Smooth muscle cell (in vitro differentiated cells): ENCODE results near the gene DIPK1C. TPM values are rescaled to one million over a fixed set of nuclear protein-coding genes. Genes with fewer than 3 reads are reported as not detected.

Experiments used
- DNase-seq: peaks from one replicate; lab custom pipeline; 2025; ENCODE audit not compliant: unreplicated experiment; lab: John Stamatoyannopoulos, UW
- H2AFZ ChIP-seq: fragments of 200-600 bp; sonication (generic); 2 replicates; pipeline ENCODE4 v1.6.0; 2016; ENCODE audit warnings: antibody characterized with exemption, low read depth, mild to moderate bottlenecking
- H3F3A ChIP-seq: fragments of 200-600 bp; sonication (generic); 2 replicates; pipeline ENCODE4 v1.6.0; 2017; ENCODE audit warnings: antibody characterized with exemption, low read depth
- H3K27ac ChIP-seq: fragments of 200-600 bp; sonication (generic); 2 replicates; pipeline ENCODE4 v1.5.1; 2016; ENCODE audit warnings: low read depth, mild to moderate bottlenecking
- H3K27me3 ChIP-seq: fragments of 200-600 bp; sonication (generic); 2 replicates; pipeline ENCODE4 v1.6.1; 2016; ENCODE audit warnings: low read depth, mild to moderate bottlenecking
- H3K36me3 ChIP-seq: fragments of 200-600 bp; sonication (generic); 2 replicates; pipeline ENCODE4 v1.5.1; 2016; ENCODE audit warnings: low read depth
- H3K4me1 ChIP-seq: fragments of 200-600 bp; sonication (generic); 2 replicates; pipeline ENCODE4 v1.5.1; 2016; ENCODE audit warnings: low read depth
- H3K4me2 ChIP-seq: fragments of 200-600 bp; sonication (generic); 2 replicates; pipeline ENCODE4 v1.6.0; 2016; ENCODE audit warnings: mild to moderate bottlenecking
- H3K4me3 ChIP-seq: fragments of 200-600 bp; sonication (generic); 2 replicates; pipeline ENCODE4 v1.5.1; 2016; ENCODE audit warnings: mild to moderate bottlenecking
- H3K79me2 ChIP-seq: fragments of 200-600 bp; sonication (generic); 2 replicates; pipeline ENCODE4 v1.6.0; 2016; ENCODE audit warnings: low read depth, mild to moderate bottlenecking
- H3K9ac ChIP-seq: fragments of 200-600 bp; sonication (generic); 2 replicates; pipeline ENCODE4 v1.6.0; 2016; ENCODE audit warnings: low read depth
- H3K9me3 ChIP-seq: fragments of 200-600 bp; sonication (generic); replicated peaks from 2 replicates; pipeline ENCODE4 v1.5.1; 2016; ENCODE audit warnings: low read depth
- H4K20me1 ChIP-seq: fragments of 200-600 bp; sonication (generic); 2 replicates; pipeline ENCODE4 v1.6.0; 2016; ENCODE audit warnings: low read depth
- CTCF ChIP-seq: fragments of 200-600 bp; sonication (generic); IDR thresholded peaks from 2 replicates; pipeline ENCODE4 v1.5.1; 2017; ENCODE audit warnings: borderline replicate concordance, mild to moderate bottlenecking, antibody characterized with exemption; ENCODE audit not compliant: insufficient read depth, poor library complexity, severe bottlenecking
- WGBS: methylation state at CpG from one replicate; pipeline ENCODE4 v1.1.7; 2016; ENCODE audit warnings: low lambda C conversion rate; 5-methylcytosine and 5-hydroxymethylcytosine counted together
- polyA plus RNA-seq: library from polyadenylated mRNA; unstranded; fragments of >200 nt; fragmentation: Nextera tagmentation; extraction: Ambion mirVana; gene quantifications from 2 replicates; pipeline ENCODE4 v1.2.1, GENCODE V29; 2016
- total RNA-seq: library from RNA; depleted of rRNA; stranded (reverse); fragments of >200 nt; gene quantifications from 2 replicates; pipeline ENCODE4 v1.2.3, GENCODE V29; 2014

Gene DIPK1C
- total and polyA plus RNA-seq, 2 experiments from 2014 or later, result not detected

GRCh38 chr18:74498712-74499627 lies 41.9 kb upstream of the DIPK1C start:
- H3K9ac ChIP-seq, result peak overlapping the region; percentile 4
- no peak for TF ChIP-seq CTCF
- H4K20me1 ChIP-seq, result peaks cover 12% of the 10 kb centered on the region
- peaks cover 20% of the 10 kb centered on the region for H3K79me2 ChIP-seq
- H3K9me3 ChIP-seq, result no peaks in the 10 kb centered on the region
- H3F3A ChIP-seq, result peaks cover 11% of the 10 kb centered on the region
- H3K27ac ChIP-seq, result peak overlapping the region; percentile 70
- DNase-seq, result no peak
- no peaks in the 10 kb centered on the region for H3K27me3 ChIP-seq
- H3K4me3 ChIP-seq, result peak overlapping the region; percentile 31
- H3K36me3 ChIP-seq, result peaks cover 3% of the 10 kb centered on the region
- H3K4me1 ChIP-seq, result no peaks in the 10 kb centered on the region
- no peak overlapping the region for H2AFZ ChIP-seq
- H3K4me2 ChIP-seq, result peak overlapping the region; percentile 78
- 83% methylated on average over 14 of the region's 14 CpGs for WGBS

GRCh38 chr18:74497778-74498177 lies 40.7 kb upstream of the DIPK1C start:
- H3F3A ChIP-seq, result peaks cover 11% of the 10 kb centered on the region
- WGBS, result 81% methylated on average over 3 of the region's 3 CpGs
- H3K9ac ChIP-seq, result no peak overlapping the region
- H3K4me3 ChIP-seq, result no peak overlapping the region
- H3K9me3 ChIP-seq, result no peaks in the 10 kb centered on the region
- no peaks in the 10 kb centered on the region for H3K27me3 ChIP-seq
- no peak overlapping the region for H3K27ac ChIP-seq
- no peaks in the 10 kb centered on the region for H3K4me1 ChIP-seq
- no peak for TF ChIP-seq CTCF
- peaks cover 20% of the 10 kb centered on the region for H3K79me2 ChIP-seq
- no peak overlapping the region for H3K4me2 ChIP-seq
- peaks cover 8% of the 10 kb centered on the region for H4K20me1 ChIP-seq
- no peak for DNase-seq
- no peak overlapping the region for H2AFZ ChIP-seq
- peaks cover 3% of the 10 kb centered on the region for H3K36me3 ChIP-seq

- Histone ChIP-seq H3F3A (peaks cover 11% of the 10 kb centered on the region), H3K4me1 (no peaks in the 10 kb centered on the region), H4K20me1 (peaks cover 8% of the 10 kb centered on the region), H2AFZ (no peak overlapping the region), H3K27me3 (no peaks in the 10 kb centered on the region), H3K9me3 (no peaks in the 10 kb centered on the region), H3K27ac (no peak overlapping the region), H3K36me3 (peaks cover 3% of the 10 kb centered on the region), H3K79me2 (peaks cover 20% of the 10 kb centered on the region), H3K9ac (no peak overlapping the region), H3K4me3 (peak overlapping the region; percentile 85), H3K4me2 (peak overlapping the region; percentile 90)
- WGBS, result 94% methylated on average over 8 of the region's 8 CpGs
- no peak for TF ChIP-seq CTCF
- DNase-seq, result no peak
Observed at GRCh38 chr18:74497324-74497676, 40.2 kb upstream of the DIPK1C start.
